ENCODE measurements around the gene PHLPP1.

GRCh38 chr18:62999921-63000320, 284.6 kb downstream of the PHLPP1 start:
- no peak for TF ChIP-seq MAX (IDR thresholded peaks at IDR 0.05)
- no peak for TF ChIP-seq ZBTB7A (IDR thresholded peaks at IDR 0.05; ENCODE audit: low read depth)
- TF ChIP-seq CEBPB (IDR thresholded peaks at IDR 0.05), result no peak
- TF ChIP-seq NFIC (IDR thresholded peaks at IDR 0.05), result no peak
- TF ChIP-seq EGR1 (IDR thresholded peaks at IDR 0.05), result no peak
- no peak for TF ChIP-seq USF1 (IDR thresholded peaks at IDR 0.05)
- no peak for TF ChIP-seq CREB1 (IDR thresholded peaks at IDR 0.05; ENCODE audit: low read depth)
- no peak for TF ChIP-seq EP300 (IDR thresholded peaks at IDR 0.05; ENCODE audit: borderline replicate concordance)
- no peak for TF ChIP-seq RAD21 (IDR thresholded peaks at IDR 0.05; ENCODE audit: low read depth)
- no peak for TF ChIP-seq REST (IDR thresholded peaks at IDR 0.05; ENCODE audit: low read depth)
- no peak for TF ChIP-seq TAF1 (IDR thresholded peaks at IDR 0.05; ENCODE audit: low read depth)
- TF ChIP-seq FOXM1 (IDR thresholded peaks at IDR 0.05; ENCODE audit: borderline replicate concordance, low read depth), result no peak
